ENCODE data around the gene POLR2L.

DNA sequence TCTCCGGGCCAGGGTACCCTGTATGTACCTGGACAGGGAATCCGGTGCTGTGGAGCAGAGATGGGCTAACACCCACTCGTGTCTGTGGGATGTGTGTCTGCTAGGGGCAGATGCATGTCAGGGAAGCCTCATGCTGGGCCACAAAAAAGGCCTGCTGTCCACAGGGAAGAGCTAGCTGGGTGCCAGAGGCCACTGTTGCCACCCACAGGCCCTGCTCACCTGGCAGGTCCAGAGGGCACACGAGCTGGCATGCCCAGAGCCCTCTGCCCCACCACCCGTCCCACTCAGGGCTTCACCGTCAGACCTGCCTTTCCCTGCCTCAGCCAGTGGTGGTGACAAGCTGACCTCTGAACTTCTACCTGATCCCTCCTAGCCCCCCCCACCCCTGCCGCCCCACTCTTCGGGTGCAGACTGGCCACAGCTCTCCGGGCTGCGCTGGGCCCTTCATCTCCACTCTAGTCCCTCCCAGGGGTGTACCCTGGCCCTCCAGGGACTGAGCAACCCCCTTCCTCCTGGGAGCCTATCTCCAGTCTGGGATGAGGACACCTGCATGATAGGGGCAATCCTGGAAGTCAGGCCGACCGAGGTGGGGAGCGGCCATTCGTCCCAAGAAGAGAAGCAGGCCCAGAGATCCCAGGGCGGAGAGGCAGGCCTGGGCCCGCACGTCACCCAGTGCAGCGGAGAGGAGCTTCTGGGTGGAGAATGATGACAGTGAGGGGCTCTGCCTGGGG lies 45.6 kb downstream of the POLR2L start:
- TF ChIP-seq, protein P1, sequence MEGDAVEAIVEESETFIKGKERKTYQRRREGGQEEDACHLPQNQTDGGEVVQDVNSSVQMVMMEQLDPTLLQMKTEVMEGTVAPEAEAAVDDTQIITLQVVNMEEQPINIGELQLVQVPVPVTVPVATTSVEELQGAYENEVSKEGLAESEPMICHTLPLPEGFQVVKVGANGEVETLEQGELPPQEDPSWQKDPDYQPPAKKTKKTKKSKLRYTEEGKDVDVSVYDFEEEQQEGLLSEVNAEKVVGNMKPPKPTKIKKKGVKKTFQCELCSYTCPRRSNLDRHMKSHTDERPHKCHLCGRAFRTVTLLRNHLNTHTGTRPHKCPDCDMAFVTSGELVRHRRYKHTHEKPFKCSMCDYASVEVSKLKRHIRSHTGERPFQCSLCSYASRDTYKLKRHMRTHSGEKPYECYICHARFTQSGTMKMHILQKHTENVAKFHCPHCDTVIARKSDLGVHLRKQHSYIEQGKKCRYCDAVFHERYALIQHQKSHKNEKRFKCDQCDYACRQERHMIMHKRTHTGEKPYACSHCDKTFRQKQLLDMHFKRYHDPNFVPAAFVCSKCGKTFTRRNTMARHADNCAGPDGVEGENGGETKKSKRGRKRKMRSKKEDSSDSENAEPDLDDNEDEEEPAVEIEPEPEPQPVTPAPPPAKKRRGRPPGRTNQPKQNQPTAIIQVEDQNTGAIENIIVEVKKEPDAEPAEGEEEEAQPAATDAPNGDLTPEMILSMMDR (IDR thresholded peaks at IDR 0.05 in 4 of 5, conservative IDR thresholded peaks at IDR 0.05 in 1 of 5): no peak
- no peak for TF ChIP-seq POLR2A (IDR thresholded peaks at IDR 0.05)
